ENCODE results near the gene SLC27A5.

DNA sequence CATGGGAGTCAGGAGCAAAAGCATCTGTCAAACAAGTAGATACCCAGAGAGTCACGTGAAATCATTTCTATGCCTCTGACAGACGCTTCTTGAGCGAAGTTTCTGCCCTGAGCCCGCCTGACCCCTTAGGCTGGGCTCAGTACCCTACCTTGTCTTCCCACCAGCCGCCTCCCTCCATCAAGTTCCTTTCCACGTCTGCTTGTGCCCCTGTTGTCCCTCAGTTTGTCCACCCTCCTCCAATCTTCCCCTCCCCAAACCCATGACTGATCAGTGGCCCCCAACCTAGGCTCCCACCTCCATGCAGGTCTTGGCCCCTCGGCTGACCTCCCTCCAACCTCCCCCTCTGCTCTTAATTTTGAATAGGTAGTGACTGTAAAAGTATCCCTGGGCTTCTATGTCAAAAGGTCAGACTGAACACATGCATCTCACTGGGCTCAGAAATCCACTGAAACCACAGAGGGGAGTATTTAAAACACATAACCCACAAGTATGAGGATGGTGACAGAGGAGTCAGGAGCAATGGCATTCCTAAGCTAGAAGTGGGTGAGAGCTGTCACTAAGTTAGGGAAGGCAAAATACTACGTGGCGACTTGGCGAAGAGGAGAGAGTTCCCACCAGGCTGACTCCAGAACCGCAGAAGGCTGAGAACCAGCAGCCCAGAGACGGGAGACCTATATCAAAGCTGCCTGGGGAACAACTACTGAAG lies 37.3 kb downstream of the SLC27A5 start:
- TF ChIP-seq, protein P1, sequence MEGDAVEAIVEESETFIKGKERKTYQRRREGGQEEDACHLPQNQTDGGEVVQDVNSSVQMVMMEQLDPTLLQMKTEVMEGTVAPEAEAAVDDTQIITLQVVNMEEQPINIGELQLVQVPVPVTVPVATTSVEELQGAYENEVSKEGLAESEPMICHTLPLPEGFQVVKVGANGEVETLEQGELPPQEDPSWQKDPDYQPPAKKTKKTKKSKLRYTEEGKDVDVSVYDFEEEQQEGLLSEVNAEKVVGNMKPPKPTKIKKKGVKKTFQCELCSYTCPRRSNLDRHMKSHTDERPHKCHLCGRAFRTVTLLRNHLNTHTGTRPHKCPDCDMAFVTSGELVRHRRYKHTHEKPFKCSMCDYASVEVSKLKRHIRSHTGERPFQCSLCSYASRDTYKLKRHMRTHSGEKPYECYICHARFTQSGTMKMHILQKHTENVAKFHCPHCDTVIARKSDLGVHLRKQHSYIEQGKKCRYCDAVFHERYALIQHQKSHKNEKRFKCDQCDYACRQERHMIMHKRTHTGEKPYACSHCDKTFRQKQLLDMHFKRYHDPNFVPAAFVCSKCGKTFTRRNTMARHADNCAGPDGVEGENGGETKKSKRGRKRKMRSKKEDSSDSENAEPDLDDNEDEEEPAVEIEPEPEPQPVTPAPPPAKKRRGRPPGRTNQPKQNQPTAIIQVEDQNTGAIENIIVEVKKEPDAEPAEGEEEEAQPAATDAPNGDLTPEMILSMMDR (IDR thresholded peaks at IDR 0.05): no peak
- no peak for TF ChIP-seq POLR2A (IDR thresholded peaks at IDR 0.05)
